GM12801 (cell line): ENCODE results near the gene CHST1.

Experiments used
- CTCF ChIP-seq: IDR thresholded peaks from one replicate; pipeline ENCODE4 v1.5.1; 2011; ENCODE audit warnings: control low read depth; ENCODE audit not compliant: insufficient read length; ENCODE audit errors: extremely low read depth

CHST1 gene

GRCh38 chr11:45666648-45667642 is 1.5 kb upstream of the CHST1 start:
- TF ChIP-seq CTCF, result no peak

GRCh38 chr11:45665933-45666647 is 668 bp upstream of the CHST1 start:
- no peak for TF ChIP-seq CTCF

- TF ChIP-seq CTCF, result no peak
These were observed 831 bp downstream of the CHST1 start for GRCh38 chr11:45664376-45665205.

GRCh38 chr11:45663486-45664375 is 1.7 kb downstream of the CHST1 start:
- no peak for TF ChIP-seq CTCF

- TF ChIP-seq CTCF, result no peak
These were observed 2.5 kb downstream of the CHST1 start for GRCh38 chr11:45662665-45663485.

GRCh38 chr11:45662096-45662664 is 3.2 kb downstream of the CHST1 start:
- no peak for TF ChIP-seq CTCF
